Endodermal cell (in vitro differentiated cells): ENCODE data around the gene FAM50B. TPM values are rescaled to one million over a fixed set of nuclear protein-coding genes. Genes with fewer than 3 reads are reported as not detected.

Experiments used
- DNase-seq: peaks from one replicate; pipeline ENCODE4 v3.0.0-alpha.2; 2017
- H3K27ac ChIP-seq: 2 replicates; pipeline ENCODE4 v1.5.1; 2013; ENCODE audit warnings: mild to moderate bottlenecking, low read depth, low read length, moderate library complexity
- H3K27me3 ChIP-seq: 2 replicates; pipeline ENCODE4 v1.6.1; 2013; ENCODE audit warnings: mild to moderate bottlenecking, low read length, moderate library complexity; ENCODE audit not compliant: insufficient read depth, control insufficient read depth, poor library complexity, severe bottlenecking
- H3K36me3 ChIP-seq: 2 replicates; pipeline ENCODE4 v1.7.0; 2013; ENCODE audit warnings: mild to moderate bottlenecking, low read length, moderate library complexity; ENCODE audit not compliant: control insufficient read depth, insufficient read depth
- H3K4me1 ChIP-seq: one replicate; pipeline ENCODE4 v1.7.0; 2013; ENCODE audit warnings: low read length; ENCODE audit not compliant: control insufficient read depth, insufficient read depth
- H3K4me3 ChIP-seq: 2 replicates; pipeline ENCODE4 v1.5.1; 2013; ENCODE audit warnings: mild to moderate bottlenecking, low read length, moderate library complexity
- H3K9ac ChIP-seq: 2 replicates; pipeline ENCODE4 v1.6.1; 2013; ENCODE audit warnings: mild to moderate bottlenecking, low read length, moderate library complexity; ENCODE audit not compliant: poor library complexity, severe bottlenecking; ENCODE audit errors: extremely low read depth
- H3K9me3 ChIP-seq: 2 replicates; pipeline ENCODE4 v1.6.1; 2013; ENCODE audit warnings: mild to moderate bottlenecking, low read length, moderate library complexity; ENCODE audit not compliant: control insufficient read depth
- H3K27ac Mint-ChIP-seq: 2 replicates; pipeline ENCODE4 v1.8.0; 2020; ENCODE audit warnings: mixed read lengths
- H3K27me3 Mint-ChIP-seq: 2 replicates; pipeline ENCODE4 v1.8.0; 2021; ENCODE audit warnings: mild to moderate bottlenecking, mixed read lengths; ENCODE audit not compliant: insufficient read depth
- H3K36me3 Mint-ChIP-seq: 2 replicates; pipeline ENCODE4 v1.8.0; 2020; ENCODE audit warnings: low read depth, mixed read lengths
- H3K4me1 Mint-ChIP-seq: 2 replicates; pipeline ENCODE4 v1.8.0; 2020; ENCODE audit warnings: mixed read lengths
- H3K4me3 Mint-ChIP-seq: 2 replicates; pipeline ENCODE4 v1.8.0; 2020; ENCODE audit warnings: mild to moderate bottlenecking, moderate library complexity, mixed read lengths
- H3K9me3 Mint-ChIP-seq: 2 replicates; pipeline ENCODE4 v1.8.0; 2020; ENCODE audit warnings: mild to moderate bottlenecking, mixed read lengths
- CTCF ChIP-seq: fragments of 200-600 bp; sonication (generic); conservative IDR thresholded peaks from 2 replicates; pipeline ENCODE4 v1.5.0; 2021; ENCODE audit warnings: antibody characterized with exemption, mild to moderate bottlenecking
- WGBS, 2 experiments: methylation state at CpG; one replicate each; pipeline versions ENCODE4 v1.1.5 to v1.1.7; 2013; ENCODE audit warnings: missing lambda C conversion rate in 2 of 2, mixed read lengths in 1 of 2; ENCODE audit not compliant: insufficient coverage in 1 of 2, insufficient read length in 1 of 2; 5-methylcytosine and 5-hydroxymethylcytosine counted together
- total RNA-seq, 2 donors: library from RNA; stranded (reverse); fragmentation: NEBNext Ultra II Directional in 1 of 2; extraction: Animal tissue kit (Norgen Biotek cat#: 25700) in 1 of 2; gene quantifications; 2 replicates in 1 of 2; 3 replicates in 1 of 2; pipeline ENCODE4 v1.2.1, GENCODE V29; 2021

Gene FAM50B
- total RNA-seq, 2 donors from 2014 or later = 2.8 to 3.7 TPM

- Histone ChIP-seq H3K4me3 (no peak overlapping the region), H3K4me1 (no peaks in the 10 kb centered on the region), H3K36me3 (no peaks in the 10 kb centered on the region), H3K9ac (no peak overlapping the region), H3K27ac (no peak overlapping the region), H3K27me3 (no peaks in the 10 kb centered on the region), H3K9me3 (no peaks in the 10 kb centered on the region)
- TF ChIP-seq CTCF = no peak
- no peaks in the 10 kb centered on the region for H3K27me3 Mint-ChIP-seq
- no peaks in the 10 kb centered on the region for H3K9me3 Mint-ChIP-seq
- no peaks in the 10 kb centered on the region for H3K36me3 Mint-ChIP-seq
- no peak overlapping the region for H3K27ac Mint-ChIP-seq
- H3K4me3 Mint-ChIP-seq = no peak overlapping the region
- WGBS, 2 experiments = 87 to 97% methylated on average over 5 of the region's 5 CpGs
- no peaks in the 10 kb centered on the region for H3K4me1 Mint-ChIP-seq
- DNase-seq = no peak
Measured at GRCh38 chr6:3829285-3829684, 19.9 kb upstream of the FAM50B start.

GRCh38 chr6:3830806-3831205, 18.4 kb upstream of the FAM50B start:
- 95% methylated on average over 3 to 4 of the region's 4 CpGs for WGBS, 2 experiments
- no peak for DNase-seq
- Histone ChIP-seq H3K9me3 (no peaks in the 10 kb centered on the region), H3K27me3 (no peaks in the 10 kb centered on the region), H3K9ac (no peak overlapping the region), H3K4me3 (no peak overlapping the region), H3K27ac (no peak overlapping the region), H3K4me1 (no peaks in the 10 kb centered on the region), H3K36me3 (no peaks in the 10 kb centered on the region)
- no peak overlapping the region for H3K27ac Mint-ChIP-seq
- no peak overlapping the region for H3K4me3 Mint-ChIP-seq
- TF ChIP-seq CTCF = no peak
- no peaks in the 10 kb centered on the region for H3K9me3 Mint-ChIP-seq
- no peaks in the 10 kb centered on the region for H3K36me3 Mint-ChIP-seq
- H3K27me3 Mint-ChIP-seq = no peaks in the 10 kb centered on the region
- H3K4me1 Mint-ChIP-seq = no peaks in the 10 kb centered on the region

- Histone ChIP-seq H3K36me3 (no peaks in the 10 kb centered on the region), H3K27me3 (no peaks in the 10 kb centered on the region), H3K4me3 (no peak overlapping the region), H3K4me1 (no peaks in the 10 kb centered on the region), H3K9me3 (no peaks in the 10 kb centered on the region), H3K27ac (no peak overlapping the region), H3K9ac (no peak overlapping the region)
- WGBS, 2 experiments = 96 to 98% methylated on average over 3 to 6 of the region's 6 CpGs
- Mint-ChIP-seq H3K4me3 (no peak overlapping the region), H3K36me3 (no peaks in the 10 kb centered on the region), H3K4me1 (no peaks in the 10 kb centered on the region), H3K9me3 (no peaks in the 10 kb centered on the region), H3K27me3 (no peaks in the 10 kb centered on the region), H3K27ac (no peak overlapping the region)
- no peak for DNase-seq
- no peak for TF ChIP-seq CTCF
Measured at GRCh38 chr6:3831761-3832530, 17.2 kb upstream of the FAM50B start.
